ENCODE measurements around the gene CCND1.

GRCh38 chr11:69652999-69653398, 12.0 kb downstream of the CCND1 start:
- TF ChIP-seq CTCF (IDR thresholded peaks at IDR 0.05) (no peak), POLR2A (IDR thresholded peaks at IDR 0.05) (no peak)

All from heart left ventricle (tissue), 13 donors.